Neural cell (in vitro differentiated cells): Measurements from ENCODE around the gene ZNF692. TPM values are rescaled to one million over a fixed set of nuclear protein-coding genes. Genes with fewer than 3 reads are reported as not detected.
"Not testable (repeated sequence)": the region's sequence is repeated elsewhere in the genome, so short reads cannot be mapped to it uniquely, and the experiment has no call there.

ENCODE experiments used
- H2AFZ ChIP-seq: fragments of 200-600, 300-800 bp; sonication (generic), shearing (Covaris generic); 2 replicates; pipeline ENCODE4 v1.6.0; 2014; ENCODE audit warnings: low read depth, mild to moderate bottlenecking, antibody characterized with exemption, low read length, moderate library complexity
- H3F3A ChIP-seq: fragments of 200-600 bp; shearing (Covaris generic); 2 replicates; pipeline ENCODE4 v1.6.1; 2016; ENCODE audit warnings: mild to moderate bottlenecking, moderate library complexity, mixed read lengths, antibody characterized with exemption, low read length; ENCODE audit not compliant: insufficient read depth, poor library complexity, severe bottlenecking
- H3K27ac ChIP-seq: fragments of 200-600, 300-800 bp; sonication (generic), shearing (Covaris generic); 2 replicates; pipeline ENCODE4 v1.5.1; 2014; ENCODE audit warnings: mild to moderate bottlenecking, low read length, moderate library complexity
- H3K27me3 ChIP-seq: fragments of 300-800, 200-600 bp; sonication (generic), shearing (Covaris generic); 2 replicates; pipeline ENCODE4 v1.6.0; 2014; ENCODE audit warnings: mild to moderate bottlenecking, low read depth, low read length, moderate library complexity; ENCODE audit not compliant: insufficient read depth
- H3K36me3 ChIP-seq: fragments of 300-800, 200-600 bp; sonication (generic), shearing (Covaris generic); 2 replicates; pipeline ENCODE4 v1.5.1; 2014; ENCODE audit warnings: mild to moderate bottlenecking, antibody characterized with exemption, low read length, moderate library complexity; ENCODE audit not compliant: insufficient read depth
- H3K4me2 ChIP-seq: fragments of 300-800, 200-600 bp; sonication (generic), shearing (Covaris generic); 2 replicates; pipeline ENCODE4 v1.6.0; 2014; ENCODE audit warnings: mild to moderate bottlenecking, low read length
- H3K4me3 ChIP-seq: fragments of 300-800, 200-600 bp; sonication (generic), shearing (Covaris generic); 2 replicates; pipeline ENCODE4 v1.5.1; 2014; ENCODE audit warnings: mild to moderate bottlenecking, low read length, moderate library complexity
- H3K79me2 ChIP-seq: fragments of 200-600 bp; shearing (Covaris generic); replicated peaks from 2 replicates; pipeline ENCODE4 v1.6.0; 2014; ENCODE audit warnings: mild to moderate bottlenecking, low read length, moderate library complexity; ENCODE audit not compliant: insufficient read depth
- H3K9ac ChIP-seq: fragments of 300-800, 200-600 bp; sonication (generic), shearing (Covaris generic); 2 replicates; pipeline ENCODE4 v1.6.1; 2016; ENCODE audit warnings: mild to moderate bottlenecking, low read length, mixed read lengths
- H3K9me2 ChIP-seq: fragments of 200-600 bp; shearing (Covaris generic); 2 replicates; pipeline ENCODE4 v1.6.1; 2016; ENCODE audit warnings: mild to moderate bottlenecking, low read length, mixed read lengths; ENCODE audit not compliant: insufficient read depth
- H3K9me3 ChIP-seq: fragments of 200-600, 300-800 bp; sonication (generic), shearing (Covaris generic); 2 replicates; pipeline ENCODE4 v1.6.1; 2016; ENCODE audit warnings: mild to moderate bottlenecking, mixed run types, low read length, moderate library complexity, mixed read lengths
- H4K20me1 ChIP-seq: fragments of 200-600 bp; shearing (Covaris generic); 2 replicates; pipeline ENCODE4 v1.6.1; 2016; ENCODE audit warnings: mild to moderate bottlenecking, mixed run types; ENCODE audit not compliant: insufficient read depth
- CTCF ChIP-seq: fragments of 450-650 bp; IDR thresholded peaks from 2 replicates; pipeline ENCODE4 v1.5.1; 2014; ENCODE audit warnings: antibody characterized with exemption, mild to moderate bottlenecking, moderate library complexity; ENCODE audit not compliant: poor library complexity, severe bottlenecking
- EP300 ChIP-seq: fragments of 450-650 bp; conservative IDR thresholded peaks from 2 replicates; pipeline ENCODE4 v1.6.1; 2014; ENCODE audit warnings: antibody characterized with exemption, mild to moderate bottlenecking, moderate library complexity; ENCODE audit not compliant: poor library complexity, severe bottlenecking
- EZH2 ChIP-seq: fragments of 200-600, 300-800 bp; shearing (Covaris generic), sonication (generic); IDR thresholded peaks from 2 replicates; pipeline ENCODE4 v1.6.1; 2014; ENCODE audit warnings: antibody characterized with exemption, low read length, borderline replicate concordance, mild to moderate bottlenecking; ENCODE audit not compliant: insufficient read depth, poor library complexity, severe bottlenecking
- MXI1 ChIP-seq: fragments of 450-650 bp; conservative IDR thresholded peaks from 2 replicates; pipeline ENCODE4 v1.6.1; 2014; ENCODE audit warnings: antibody characterized with exemption, mild to moderate bottlenecking; ENCODE audit not compliant: poor library complexity, severe bottlenecking
- POLR2AphosphoS5 ChIP-seq: IDR thresholded peaks from 2 replicates; pipeline ENCODE4 v1.6.1; 2012
- RAD21 ChIP-seq: fragments of 450-650 bp; conservative IDR thresholded peaks from 2 replicates; pipeline ENCODE4 v1.6.1; 2014; ENCODE audit warnings: antibody characterized with exemption, mild to moderate bottlenecking, moderate library complexity
- REST ChIP-seq: IDR thresholded peaks from 2 replicates; pipeline ENCODE4 v1.6.1; 2012; ENCODE audit warnings: borderline replicate concordance
- SMC3 ChIP-seq: fragments of 450-650 bp; conservative IDR thresholded peaks from 2 replicates; pipeline ENCODE4 v1.6.1; 2014; ENCODE audit warnings: antibody characterized with exemption, mild to moderate bottlenecking, moderate library complexity; ENCODE audit not compliant: poor library complexity
- TAF1 ChIP-seq: IDR thresholded peaks from 2 replicates; pipeline ENCODE4 v1.6.1; 2012; ENCODE audit warnings: low read depth
- polyA plus RNA-seq: library from polyadenylated mRNA; depleted of rRNA; stranded (reverse); fragments of >200 nt; gene quantifications from 2 replicates; pipeline ENCODE4 v1.2.3, GENCODE V29; 2014

ZNF692 gene
- polyA plus RNA-seq, 1 donor from 2014 or later = 183 TPM

DNA sequence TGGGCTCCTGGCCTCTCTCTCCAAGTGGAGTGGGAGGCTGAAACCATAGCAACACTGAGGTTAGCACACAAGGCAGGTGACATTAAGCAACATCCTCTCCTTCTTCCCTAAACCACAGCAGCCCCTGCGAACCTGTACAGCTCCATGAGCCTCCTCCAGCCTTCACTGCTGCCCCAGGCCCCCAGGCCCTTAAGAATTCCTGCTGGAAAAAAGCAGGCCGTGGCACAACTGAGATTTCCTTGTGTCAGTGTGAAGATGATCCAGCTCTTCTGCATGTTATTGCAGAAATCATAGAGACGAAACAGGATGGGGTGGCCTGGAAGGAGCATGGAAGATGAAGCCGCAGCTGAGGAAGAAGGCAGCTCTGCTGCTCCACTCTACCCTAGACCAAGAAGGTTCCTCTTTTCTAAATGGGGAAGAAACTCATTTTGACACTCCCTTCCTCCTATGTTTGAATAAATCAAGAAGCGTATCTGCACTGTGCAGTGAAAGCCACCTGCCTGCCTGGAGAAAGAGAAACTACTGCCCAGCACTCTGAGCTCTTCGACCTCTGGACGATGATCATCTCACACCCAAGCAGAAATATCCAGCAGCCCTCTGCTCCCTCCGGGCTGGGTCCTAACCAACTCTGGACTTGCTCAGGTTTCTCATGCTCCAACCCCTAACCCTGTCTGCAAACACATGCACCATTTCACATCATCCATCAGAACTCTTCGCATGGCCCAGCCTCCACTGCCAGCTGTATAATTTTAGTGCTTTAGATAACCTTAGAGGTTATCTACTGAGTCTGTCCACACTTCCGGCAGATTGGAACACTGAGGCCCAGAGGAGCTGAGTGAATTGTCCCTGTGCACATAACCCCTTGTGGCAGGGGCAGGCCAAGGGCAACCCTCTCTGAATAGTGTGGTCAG, 53.9 kb downstream of the ZNF692 start:
- no peaks in the 10 kb centered on the region for H3K79me2 ChIP-seq
- no peaks in the 10 kb centered on the region for H3F3A ChIP-seq
- H3K9me3 ChIP-seq = peaks cover 4% of the 10 kb centered on the region
- no peak for TF ChIP-seq RAD21
- TF ChIP-seq EZH2 = no peak
- no peak for TF ChIP-seq SMC3
- TF ChIP-seq REST = no peak
- TF ChIP-seq EP300 = no peak
- no peak for TF ChIP-seq POLR2AphosphoS5
- TF ChIP-seq MXI1 = no peak
- no peak for TF ChIP-seq CTCF
- no peak for TF ChIP-seq TAF1
- no peak overlapping the region for H3K27ac ChIP-seq
- no peaks in the 10 kb centered on the region for H3K9me2 ChIP-seq
- H2AFZ ChIP-seq = no peak overlapping the region
- no peak overlapping the region for H3K4me2 ChIP-seq
- H3K36me3 ChIP-seq = no peaks in the 10 kb centered on the region
- H4K20me1 ChIP-seq = no peaks in the 10 kb centered on the region
- no peaks in the 10 kb centered on the region for H3K27me3 ChIP-seq
- H3K4me3 ChIP-seq = no peak overlapping the region
- H3K9ac ChIP-seq = no peak overlapping the region

GRCh38 chr1:248803501-248803900, 55.4 kb downstream of the ZNF692 start:
- not testable (repeated sequence) for H3K9ac ChIP-seq, H3K27me3 ChIP-seq, H3K36me3 ChIP-seq, H3K79me2 ChIP-seq, H3K27ac ChIP-seq, H3K4me3 ChIP-seq, H3K9me2 ChIP-seq, H4K20me1 ChIP-seq, H3F3A ChIP-seq, H3K9me3 ChIP-seq, H3K4me2 ChIP-seq, H2AFZ ChIP-seq
